Measurements from ENCODE around the gene PDGFRA.

Gene PDGFRA

DNA sequence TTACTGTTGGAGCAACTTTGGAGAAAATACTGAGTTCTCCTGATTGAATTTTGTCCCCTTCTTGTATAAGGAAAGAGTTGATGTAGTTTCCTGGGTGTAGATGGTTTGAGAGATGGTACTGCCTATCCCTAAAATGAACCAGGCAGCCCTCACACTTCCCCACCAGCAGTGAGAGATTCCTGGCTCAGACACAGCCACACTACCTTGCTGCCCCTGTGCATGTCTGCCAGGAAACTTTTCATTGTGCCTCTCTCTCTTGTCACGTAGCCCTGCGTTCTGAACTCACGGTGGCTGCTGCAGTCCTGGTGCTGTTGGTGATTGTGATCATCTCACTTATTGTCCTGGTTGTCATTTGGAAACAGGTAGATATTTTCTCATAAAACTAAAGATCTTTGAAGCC, 45.2 kb downstream of the PDGFRA start:
- Histone ChIP-seq H3K27me3 (ENCODE audit: control insufficient read depth, insufficient read depth, low read length) (peaks cover 6% of the 10 kb centered on the region), H3K9me3 (ENCODE audit: control insufficient read depth, insufficient read depth, low read length) (no peaks in the 10 kb centered on the region), H3K36me3 (ENCODE audit: control insufficient read depth, insufficient read depth, low read length) (no peaks in the 10 kb centered on the region)

DNA sequence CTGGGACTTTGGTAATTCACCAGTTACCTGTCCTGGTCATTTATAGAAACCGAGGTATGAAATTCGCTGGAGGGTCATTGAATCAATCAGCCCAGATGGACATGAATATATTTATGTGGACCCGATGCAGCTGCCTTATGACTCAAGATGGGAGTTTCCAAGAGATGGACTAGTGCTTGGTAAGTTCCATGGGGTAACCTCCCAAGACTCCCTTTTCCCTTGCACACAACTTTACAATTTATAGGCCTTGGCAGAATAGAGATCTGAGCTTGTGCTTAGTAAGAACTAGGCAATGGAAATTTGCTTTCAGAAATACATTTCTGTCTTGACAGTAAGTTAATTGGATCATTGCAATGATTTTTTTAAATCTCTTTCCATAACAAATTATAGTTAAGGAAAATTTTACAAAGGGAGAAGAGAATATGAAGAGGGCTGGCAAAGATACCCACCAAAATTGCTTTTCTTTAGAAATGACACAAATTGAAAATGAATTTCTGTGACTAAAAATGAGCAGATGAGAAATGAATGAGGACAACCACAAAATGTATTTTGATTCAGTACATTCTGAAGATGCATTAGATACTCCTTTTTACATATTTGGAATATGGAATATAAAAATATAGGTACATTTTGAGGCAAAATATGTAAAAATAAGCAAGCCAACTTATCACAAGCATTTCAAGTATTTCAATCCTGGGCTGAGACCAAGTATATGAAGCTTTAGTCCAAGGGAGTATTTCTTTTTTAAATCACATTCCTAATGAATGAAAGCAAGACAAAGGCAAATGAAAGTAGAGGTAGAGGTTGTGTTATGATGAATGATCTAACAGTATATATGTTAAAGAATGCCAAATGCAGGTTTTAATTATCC, 45.9 kb downstream of the PDGFRA start:
- Histone ChIP-seq H3K27me3 (ENCODE audit: control insufficient read depth, insufficient read depth, low read length) (peaks cover 6% of the 10 kb centered on the region), H3K4me3 (ENCODE audit: low read depth, low read length) (no peak overlapping the region), H3K4me1 (ENCODE audit: control insufficient read depth, insufficient read depth, low read length) (peaks cover 24% of the 10 kb centered on the region), H3K9me3 (ENCODE audit: control insufficient read depth, insufficient read depth, low read length) (no peaks in the 10 kb centered on the region), H3K9ac (ENCODE audit: low read depth, low read length) (no peak overlapping the region), H3K36me3 (ENCODE audit: control insufficient read depth, insufficient read depth, low read length) (no peaks in the 10 kb centered on the region)

More for the DNA sequence above, 45.2 kb downstream of the PDGFRA start:
- H3K4me1 ChIP-seq (ENCODE audit: control insufficient read depth, insufficient read depth, low read length): peaks cover 24% of the 10 kb centered on the region
- no peak overlapping the region for H3K4me3 ChIP-seq (ENCODE audit: low read depth, low read length)
- no peak overlapping the region for H3K9ac ChIP-seq (ENCODE audit: low read depth, low read length)

DNA sequence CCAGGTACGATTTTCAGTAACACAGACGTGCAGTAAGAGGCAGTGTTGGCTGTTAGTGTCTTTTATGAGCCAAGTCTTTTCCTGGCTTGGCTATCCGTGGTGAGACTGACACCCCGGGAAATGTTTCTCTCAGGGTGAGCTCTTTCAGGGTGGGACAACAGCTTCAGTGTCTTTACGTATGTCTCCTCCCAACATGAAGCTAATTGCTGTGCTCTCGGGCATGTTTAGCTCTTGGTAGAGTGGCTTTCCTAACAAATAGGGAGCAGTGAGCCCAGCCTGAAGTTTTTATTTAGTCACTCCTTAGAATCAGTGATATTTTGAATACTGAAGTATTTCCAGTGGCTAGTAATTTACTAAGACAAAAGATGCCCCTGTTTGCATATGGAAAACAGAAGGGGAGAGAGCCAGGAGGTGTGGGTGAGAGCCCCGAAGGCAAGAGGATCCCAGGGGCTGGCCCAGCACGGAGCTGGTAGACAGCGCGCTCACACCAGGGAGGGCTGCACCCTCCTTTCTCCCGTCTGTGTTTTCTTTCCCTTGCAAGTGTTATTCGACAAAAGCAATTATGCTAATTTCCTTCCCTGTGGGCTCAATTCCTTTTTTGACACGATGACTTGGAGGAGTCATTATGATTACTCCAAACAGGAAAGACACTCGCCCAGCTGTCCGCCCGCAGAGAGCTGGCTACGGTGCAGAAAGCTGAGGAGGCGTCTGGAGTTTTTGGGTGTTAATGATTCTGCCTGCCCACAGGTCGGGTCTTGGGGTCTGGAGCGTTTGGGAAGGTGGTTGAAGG, 47.7 kb downstream of the PDGFRA start:
- Histone ChIP-seq H3K36me3 (ENCODE audit: control insufficient read depth, insufficient read depth, low read length) (no peaks in the 10 kb centered on the region), H3K4me3 (ENCODE audit: low read depth, low read length) (peak overlapping the region; percentile 31), H3K27me3 (ENCODE audit: control insufficient read depth, insufficient read depth, low read length) (peaks cover 6% of the 10 kb centered on the region), H3K9me3 (ENCODE audit: control insufficient read depth, insufficient read depth, low read length) (no peaks in the 10 kb centered on the region), H3K4me1 (ENCODE audit: control insufficient read depth, insufficient read depth, low read length) (peaks cover 24% of the 10 kb centered on the region), H3K9ac (ENCODE audit: low read depth, low read length) (no peak overlapping the region)

- Histone ChIP-seq H3K9ac (ENCODE audit: low read depth, low read length) (no peak overlapping the region), H3K4me1 (ENCODE audit: control insufficient read depth, insufficient read depth, low read length) (peaks cover 24% of the 10 kb centered on the region), H3K36me3 (ENCODE audit: control insufficient read depth, insufficient read depth, low read length) (peaks cover 6% of the 10 kb centered on the region), H3K9me3 (ENCODE audit: control insufficient read depth, insufficient read depth, low read length) (peaks cover 7% of the 10 kb centered on the region), H3K27me3 (ENCODE audit: control insufficient read depth, insufficient read depth, low read length) (peaks cover 6% of the 10 kb centered on the region), H3K4me3 (ENCODE audit: low read depth, low read length) (peak overlapping the region; percentile 31)
These were observed 48.6 kb downstream of the PDGFRA start for GRCh38 chr4:54277691-54278090.

DNA sequence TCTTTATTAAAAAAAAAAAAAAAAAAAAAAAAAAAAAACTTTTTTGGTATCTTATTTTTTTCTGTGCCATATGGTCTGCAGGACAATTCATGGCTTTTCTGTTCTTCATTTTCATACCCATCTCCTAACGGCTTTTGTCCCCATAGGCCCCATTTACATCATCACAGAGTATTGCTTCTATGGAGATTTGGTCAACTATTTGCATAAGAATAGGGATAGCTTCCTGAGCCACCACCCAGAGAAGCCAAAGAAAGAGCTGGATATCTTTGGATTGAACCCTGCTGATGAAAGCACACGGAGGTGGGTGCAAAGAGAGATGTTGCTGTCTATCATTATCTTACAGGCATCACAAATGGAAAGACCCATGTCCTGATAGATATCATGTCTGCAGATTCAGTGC, 49.1 kb downstream of the PDGFRA start:
- Histone ChIP-seq H3K27me3 (ENCODE audit: control insufficient read depth, insufficient read depth, low read length) (peaks cover 6% of the 10 kb centered on the region), H3K9ac (ENCODE audit: low read depth, low read length) (no peak overlapping the region), H3K9me3 (ENCODE audit: control insufficient read depth, insufficient read depth, low read length) (peaks cover 13% of the 10 kb centered on the region), H3K36me3 (ENCODE audit: control insufficient read depth, insufficient read depth, low read length) (peaks cover 9% of the 10 kb centered on the region), H3K4me1 (ENCODE audit: control insufficient read depth, insufficient read depth, low read length) (peaks cover 24% of the 10 kb centered on the region), H3K4me3 (ENCODE audit: low read depth, low read length) (no peak overlapping the region)

DNA sequence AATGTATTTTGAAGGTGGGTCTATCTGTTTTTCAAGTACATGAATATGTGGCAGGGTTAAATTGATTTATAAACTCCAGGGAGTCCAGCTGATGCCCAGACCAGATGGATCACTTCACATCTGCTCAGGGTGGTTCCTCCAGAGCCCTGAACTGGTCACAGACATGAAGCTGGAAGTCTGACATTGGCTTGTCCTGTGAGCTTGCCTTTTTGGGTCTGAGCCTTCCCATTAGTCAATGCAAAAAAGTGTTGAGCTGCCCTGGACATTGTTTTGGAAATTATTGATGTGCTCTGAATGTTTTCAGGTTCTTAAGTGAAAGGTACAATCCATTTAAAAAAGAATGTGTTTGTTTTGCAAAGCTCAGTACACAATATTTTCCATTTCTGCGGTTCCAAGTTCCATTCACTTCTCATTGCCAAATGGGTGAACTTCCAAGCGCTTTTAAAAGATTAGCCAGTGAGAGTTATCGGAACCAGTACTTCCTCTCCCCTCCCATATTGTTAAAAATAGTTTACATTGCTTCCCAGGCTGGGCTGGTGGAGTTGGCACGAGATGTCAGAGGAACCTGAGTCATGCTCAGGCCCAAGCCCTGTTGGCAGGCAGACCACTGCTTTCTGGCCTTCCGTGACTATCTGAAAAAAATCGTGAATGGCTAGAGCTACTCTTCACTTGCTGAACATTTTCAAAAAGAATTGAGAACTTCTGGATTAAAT, 52.1 kb downstream of the PDGFRA start:
- peaks cover 15% of the 10 kb centered on the region for H3K4me1 ChIP-seq (ENCODE audit: control insufficient read depth, insufficient read depth, low read length)
- no peak overlapping the region for H3K4me3 ChIP-seq (ENCODE audit: low read depth, low read length)
- no peaks in the 10 kb centered on the region for H3K27me3 ChIP-seq (ENCODE audit: control insufficient read depth, insufficient read depth, low read length)
- H3K36me3 ChIP-seq (ENCODE audit: control insufficient read depth, insufficient read depth, low read length): peaks cover 9% of the 10 kb centered on the region
- peaks cover 17% of the 10 kb centered on the region for H3K9me3 ChIP-seq (ENCODE audit: control insufficient read depth, insufficient read depth, low read length)
- H3K9ac ChIP-seq (ENCODE audit: low read depth, low read length): no peak overlapping the region

GRCh38 chr4:54282837-54283236, 53.7 kb downstream of the PDGFRA start:
- no peak overlapping the region for H3K9ac ChIP-seq (ENCODE audit: low read depth, low read length)
- H3K36me3 ChIP-seq (ENCODE audit: control insufficient read depth, insufficient read depth, low read length): peaks cover 9% of the 10 kb centered on the region
- H3K27me3 ChIP-seq (ENCODE audit: control insufficient read depth, insufficient read depth, low read length): no peaks in the 10 kb centered on the region

GRCh38 chr4:54289316-54289715, 60.2 kb downstream of the PDGFRA start:
- Histone ChIP-seq H3K27me3 (ENCODE audit: control insufficient read depth, insufficient read depth, low read length) (no peaks in the 10 kb centered on the region), H3K9me3 (ENCODE audit: control insufficient read depth, insufficient read depth, low read length) (no peaks in the 10 kb centered on the region), H3K36me3 (ENCODE audit: control insufficient read depth, insufficient read depth, low read length) (peaks cover 5% of the 10 kb centered on the region), H3K4me3 (ENCODE audit: low read depth, low read length) (no peak overlapping the region), H3K9ac (ENCODE audit: low read depth, low read length) (no peak overlapping the region), H3K4me1 (ENCODE audit: control insufficient read depth, insufficient read depth, low read length) (no peaks in the 10 kb centered on the region)

More at GRCh38 chr4:54282837-54283236, 53.7 kb downstream of the PDGFRA start:
- peaks cover 17% of the 10 kb centered on the region for H3K9me3 ChIP-seq (ENCODE audit: control insufficient read depth, insufficient read depth, low read length)
- H3K4me3 ChIP-seq (ENCODE audit: low read depth, low read length): no peak overlapping the region
- H3K4me1 ChIP-seq (ENCODE audit: control insufficient read depth, insufficient read depth, low read length): peaks cover 8% of the 10 kb centered on the region

DNA sequence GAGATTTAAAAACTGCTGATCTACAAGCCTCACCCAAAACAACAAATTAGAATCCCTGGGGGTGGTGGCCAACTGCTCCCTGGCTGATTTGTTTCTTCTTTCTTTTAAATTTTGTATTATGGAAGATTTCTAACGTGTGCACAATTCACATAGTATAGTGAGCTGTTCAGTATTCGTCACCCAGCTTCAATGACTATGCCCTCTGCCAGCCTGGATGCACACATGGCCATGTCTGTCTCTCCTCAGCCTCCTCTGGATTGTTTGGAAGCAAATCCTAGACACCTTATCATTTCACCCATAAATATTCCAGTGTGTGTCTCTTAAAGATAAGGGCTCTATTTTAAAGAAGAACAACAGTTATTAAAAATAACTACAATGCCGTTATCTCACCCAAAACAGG, 61.9 kb downstream of the PDGFRA start:
- H3K9me3 ChIP-seq (ENCODE audit: control insufficient read depth, insufficient read depth, low read length): no peaks in the 10 kb centered on the region
- no peak overlapping the region for H3K4me3 ChIP-seq (ENCODE audit: low read depth, low read length)
- peaks cover 5% of the 10 kb centered on the region for H3K36me3 ChIP-seq (ENCODE audit: control insufficient read depth, insufficient read depth, low read length)
- H3K4me1 ChIP-seq (ENCODE audit: control insufficient read depth, insufficient read depth, low read length): no peaks in the 10 kb centered on the region
- H3K9ac ChIP-seq (ENCODE audit: low read depth, low read length): no peak overlapping the region
- no peaks in the 10 kb centered on the region for H3K27me3 ChIP-seq (ENCODE audit: control insufficient read depth, insufficient read depth, low read length)

- no peaks in the 10 kb centered on the region for H3K9me3 ChIP-seq (ENCODE audit: control insufficient read depth, insufficient read depth, low read length)
- H3K36me3 ChIP-seq (ENCODE audit: control insufficient read depth, insufficient read depth, low read length): no peaks in the 10 kb centered on the region
- no peak overlapping the region for H3K9ac ChIP-seq (ENCODE audit: low read depth, low read length)
- H3K27me3 ChIP-seq (ENCODE audit: control insufficient read depth, insufficient read depth, low read length): no peaks in the 10 kb centered on the region
- no peak overlapping the region for H3K4me3 ChIP-seq (ENCODE audit: low read depth, low read length)
- H3K4me1 ChIP-seq (ENCODE audit: control insufficient read depth, insufficient read depth, low read length): no peaks in the 10 kb centered on the region
These were observed 67.6 kb downstream of the PDGFRA start for GRCh38 chr4:54296548-54297203.

- Histone ChIP-seq H3K36me3 (ENCODE audit: control insufficient read depth, insufficient read depth, low read length) (no peaks in the 10 kb centered on the region), H3K9ac (ENCODE audit: low read depth, low read length) (no peak overlapping the region), H3K4me3 (ENCODE audit: low read depth, low read length) (no peak overlapping the region), H3K9me3 (ENCODE audit: control insufficient read depth, insufficient read depth, low read length) (no peaks in the 10 kb centered on the region), H3K4me1 (ENCODE audit: control insufficient read depth, insufficient read depth, low read length) (no peaks in the 10 kb centered on the region), H3K27me3 (ENCODE audit: control insufficient read depth, insufficient read depth, low read length) (no peaks in the 10 kb centered on the region)
These were observed 79.0 kb downstream of the PDGFRA start for GRCh38 chr4:54308110-54308509.

All from iPS-15b (cell line).